GM19468 (cell line): ENCODE results near the gene BANK1.

Experiments used
- ATAC-seq: cut with Tn5 transposase; IDR thresholded peaks from one replicate; pipeline ENCODE4 v1.9.1; 2021; ENCODE audit warnings: mild to moderate bottlenecking, moderate library complexity, moderate number of reproducible peaks; ENCODE audit not compliant: unreplicated experiment; ENCODE audit errors: extremely low read depth

The BANK1 gene

DNA sequence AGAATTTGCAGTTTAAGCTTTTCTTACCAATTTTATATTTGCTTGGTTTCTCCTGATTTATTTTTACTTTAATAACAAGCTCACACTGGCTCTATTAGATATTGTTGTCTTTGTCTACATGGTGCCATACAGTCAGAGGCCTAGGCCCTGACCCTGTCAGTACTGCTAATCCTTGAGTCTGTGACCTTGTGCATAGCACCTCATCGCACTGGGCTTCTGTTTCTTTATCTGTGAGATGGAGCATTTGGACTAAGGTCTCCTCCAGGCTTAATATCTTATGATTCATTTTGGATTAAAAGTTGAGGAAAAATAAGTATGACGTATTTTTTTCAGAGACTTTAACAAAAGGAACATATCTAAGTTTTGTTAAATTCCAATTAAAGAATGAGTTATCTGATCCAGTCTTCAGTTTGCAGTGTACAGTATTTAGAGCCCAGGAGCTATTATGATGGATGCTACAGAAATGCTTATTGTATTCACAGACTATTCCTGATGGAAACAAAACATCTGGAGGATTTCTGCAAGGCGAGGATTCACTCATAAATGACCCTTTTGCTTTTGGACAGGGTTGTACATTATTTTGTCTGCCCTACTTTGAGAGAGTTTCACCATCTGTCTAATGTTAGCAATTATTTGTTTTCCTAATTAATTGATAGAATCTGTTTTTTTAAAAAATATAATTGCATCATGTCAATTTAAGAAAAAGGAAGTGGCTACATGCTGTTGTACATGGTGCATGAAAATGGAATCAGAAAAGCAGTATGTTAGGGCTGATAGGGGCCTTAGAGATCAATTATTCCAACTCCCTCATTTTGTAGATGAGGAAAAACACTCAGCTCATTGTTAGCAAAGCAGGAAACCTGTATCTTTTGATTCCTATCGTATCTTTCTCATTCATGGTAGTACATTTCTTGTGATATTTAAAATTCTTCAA, 203.6 kb downstream of the BANK1 start:
- ATAC-seq, result no peak

DNA sequence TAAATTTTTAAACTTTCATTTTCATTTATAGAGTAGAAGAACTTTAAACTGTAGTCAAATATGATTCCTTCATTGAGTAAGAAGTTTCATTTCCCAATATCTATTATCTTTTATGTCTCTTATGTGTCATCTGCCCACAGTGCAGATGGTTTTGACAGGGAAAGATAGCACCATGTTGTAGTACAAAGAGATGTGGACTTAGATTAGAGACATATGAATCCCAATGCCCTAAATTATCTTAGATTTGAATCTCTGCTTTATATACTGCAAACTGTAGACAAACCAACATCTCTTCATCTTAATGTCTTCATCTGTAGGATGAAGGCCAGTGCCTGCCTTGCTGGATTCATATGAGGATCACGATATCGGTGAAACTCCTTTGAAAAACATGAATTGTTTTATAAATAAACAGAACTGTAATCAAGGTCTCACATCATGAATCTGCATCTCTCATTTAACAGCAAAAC, 217.5 kb downstream of the BANK1 start:
- peak; percentile 86 for ATAC-seq

DNA sequence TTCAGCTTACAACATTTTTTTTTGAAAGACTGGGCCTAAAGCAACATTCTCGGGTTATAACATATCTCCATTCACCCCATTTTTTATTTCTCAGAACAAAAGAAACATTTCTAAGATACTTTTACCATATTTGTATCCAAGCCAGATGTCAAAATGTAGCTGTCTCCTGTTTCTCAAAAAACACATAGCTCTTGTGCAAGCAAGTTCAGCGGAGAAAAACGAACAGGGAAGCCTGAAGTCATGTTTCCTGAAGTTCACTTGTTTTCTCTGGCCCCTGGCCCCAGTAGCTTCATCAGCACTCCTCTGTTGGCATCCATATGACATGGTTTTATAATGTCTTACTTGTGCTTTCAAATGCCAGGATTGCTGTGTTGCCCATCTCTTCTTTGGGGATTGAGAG, 218.2 kb downstream of the BANK1 start:
- ATAC-seq, result no peak

DNA sequence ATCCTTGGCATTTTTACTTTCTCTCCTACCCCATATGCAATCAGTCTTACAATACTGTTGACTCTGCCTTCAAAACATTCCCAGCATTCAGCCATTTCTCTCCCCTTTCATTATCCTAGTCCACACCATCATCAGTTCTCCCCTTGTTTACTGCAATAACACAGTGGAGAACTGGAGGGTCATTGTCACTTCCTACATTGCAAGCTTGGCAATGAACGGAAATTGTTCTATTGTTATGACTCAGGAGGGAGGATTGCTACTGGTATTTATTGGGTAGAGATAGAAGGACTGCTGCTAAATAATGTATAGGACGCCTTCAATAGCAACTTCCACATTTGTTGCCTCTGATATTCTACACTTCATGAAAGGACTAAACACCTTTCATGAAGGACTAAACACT, 231.8 kb downstream of the BANK1 start:
- ATAC-seq, result no peak

DNA sequence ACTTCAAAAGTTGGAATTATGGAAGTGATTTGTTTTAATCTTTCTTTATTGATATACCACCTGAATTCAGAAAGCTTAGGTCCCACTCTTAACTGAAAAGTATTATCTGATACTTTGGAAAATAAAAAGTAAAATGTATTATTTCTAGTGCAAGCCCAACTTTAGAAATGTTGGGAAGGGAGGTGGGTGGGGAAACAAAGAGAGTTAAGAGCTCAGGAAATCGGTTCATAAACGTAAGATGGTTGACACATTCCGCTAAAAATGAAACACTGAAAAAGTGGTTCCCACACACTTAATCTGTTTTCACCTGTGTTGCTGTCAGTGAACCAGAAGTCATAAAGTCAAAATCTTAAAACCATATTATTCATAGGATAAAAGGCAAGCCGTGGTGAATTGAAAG, 237.4 kb downstream of the BANK1 start:
- no peak for ATAC-seq

DNA sequence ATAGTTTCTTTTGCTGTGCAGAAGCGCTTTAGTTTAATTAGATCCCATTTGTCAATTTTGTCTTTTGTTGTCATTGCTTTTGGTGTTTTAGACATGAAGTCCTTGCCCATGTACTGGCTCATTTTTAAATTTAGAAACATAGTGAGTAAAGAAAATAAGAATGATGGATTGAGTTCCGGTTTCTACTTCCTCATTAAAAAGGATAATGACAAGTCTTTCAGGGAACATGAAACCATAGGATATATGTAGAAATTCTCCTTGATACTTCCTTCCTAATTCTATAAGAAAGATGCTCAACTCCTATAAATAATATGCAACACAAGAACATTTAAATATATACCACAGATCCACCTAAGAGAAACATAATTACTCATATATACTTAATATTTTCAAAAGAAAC, 240.9 kb downstream of the BANK1 start:
- ATAC-seq, result no peak

DNA sequence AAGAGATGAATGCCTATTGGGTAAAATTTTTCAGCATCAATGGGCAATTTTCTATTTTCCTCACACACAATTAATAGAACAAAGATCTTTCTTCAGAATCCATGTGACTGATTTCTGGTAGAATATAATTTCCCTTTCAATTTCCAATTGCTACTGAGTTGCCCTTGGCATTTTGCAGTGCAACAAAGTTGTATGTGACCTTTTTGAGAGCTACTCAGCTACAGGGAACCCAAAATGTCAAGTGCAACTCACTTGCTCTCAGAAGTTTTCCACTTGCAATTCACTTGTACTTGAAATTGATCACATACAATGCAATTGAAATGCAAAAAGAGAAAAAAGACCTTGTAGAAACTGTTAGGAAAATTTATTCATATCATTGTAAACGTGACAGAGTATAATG, 245.5 kb downstream of the BANK1 start:
- ATAC-seq, result no peak

DNA sequence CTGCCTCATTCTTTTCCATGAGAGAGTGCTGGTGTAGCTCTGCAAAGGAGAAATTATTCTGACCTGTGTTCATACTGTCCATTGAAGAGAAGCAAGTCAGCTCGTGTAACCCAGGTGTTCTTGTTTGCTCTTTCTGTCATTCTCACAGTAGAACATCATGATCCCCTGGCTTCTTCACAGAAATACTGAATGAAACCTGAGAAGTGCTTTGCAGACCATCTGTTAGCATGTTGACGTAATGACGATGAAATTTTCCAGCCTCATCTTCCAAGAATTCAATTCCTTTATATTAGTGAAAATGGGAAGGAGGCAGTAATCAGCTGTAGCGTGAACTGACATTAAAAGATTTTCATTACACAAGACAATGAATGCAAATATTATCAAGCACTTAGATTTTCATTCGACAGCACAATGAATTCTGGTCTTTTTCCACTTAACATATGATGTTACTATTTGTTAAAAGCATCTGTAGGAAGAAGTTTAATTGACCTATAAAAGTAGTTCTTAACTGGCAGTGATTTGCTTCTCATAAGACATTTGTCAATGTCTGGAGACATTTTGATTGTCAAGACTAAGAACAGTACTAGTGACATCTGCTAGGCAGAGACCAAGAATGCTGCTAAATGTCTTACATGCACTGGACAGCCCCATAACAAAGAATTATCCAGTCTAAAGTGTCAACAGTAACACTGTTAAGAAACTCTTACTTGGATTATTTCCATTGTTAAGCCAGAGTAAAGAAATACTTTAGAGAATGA, 246.3 kb downstream of the BANK1 start:
- no peak for ATAC-seq

DNA sequence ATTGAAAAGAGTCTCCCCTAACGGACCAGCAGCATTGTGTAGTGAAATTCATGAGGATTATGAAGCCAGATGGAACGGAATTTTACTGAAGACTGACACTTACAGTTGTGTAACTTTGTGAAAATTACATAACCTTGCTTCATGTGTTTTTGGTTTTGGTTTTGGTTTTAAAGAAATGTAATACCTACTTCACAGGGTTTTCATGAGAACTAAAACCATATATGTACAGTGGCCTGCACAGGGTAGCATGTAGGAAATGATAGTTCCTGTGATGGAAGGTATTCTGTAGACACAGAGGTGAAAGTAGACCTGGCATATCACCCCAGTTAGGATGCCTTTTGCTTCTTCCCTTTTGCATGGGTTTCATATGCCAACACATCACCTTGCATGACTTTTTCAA, 247.0 kb downstream of the BANK1 start:
- no peak for ATAC-seq

DNA sequence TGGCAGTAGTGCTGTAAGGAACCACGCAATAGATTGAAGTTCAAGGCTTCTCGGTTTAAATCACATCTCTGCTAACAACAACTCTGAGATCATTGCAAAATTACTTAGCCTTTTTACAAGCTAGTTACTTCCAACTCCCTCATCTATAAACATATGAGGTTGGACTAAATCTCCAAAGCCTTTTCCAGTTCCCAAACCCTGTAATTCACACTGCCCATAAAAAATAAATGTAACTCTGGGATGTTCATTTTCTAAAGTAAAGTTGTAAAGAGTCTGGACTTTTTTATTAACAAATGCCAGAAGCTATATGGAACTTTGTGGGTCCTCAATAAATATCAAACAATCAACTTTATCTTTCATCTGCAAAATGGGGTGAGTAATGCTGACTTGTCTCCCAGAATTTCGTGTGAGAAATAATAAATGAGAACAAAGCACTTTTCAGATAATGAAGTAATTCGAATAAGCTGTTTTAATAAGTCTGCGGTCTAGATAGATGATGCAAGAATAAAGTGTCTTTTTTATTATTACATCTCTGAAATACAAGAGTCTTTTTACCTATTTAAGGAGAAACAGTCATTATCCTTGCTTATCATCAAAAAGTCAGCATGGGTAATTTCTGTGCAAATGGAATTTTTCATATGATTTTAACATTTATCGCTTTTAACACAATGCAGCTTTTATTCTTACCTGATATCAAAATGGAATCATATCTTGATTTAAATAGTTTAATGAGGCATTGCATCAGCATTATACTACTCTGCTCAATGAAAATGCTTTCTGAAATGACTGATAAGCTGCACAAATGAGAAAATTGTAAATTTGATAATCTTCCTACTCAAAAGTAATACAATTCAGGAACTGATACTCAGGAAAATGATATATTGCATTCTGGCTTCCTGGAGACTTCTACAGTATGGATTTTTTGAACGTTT, 252.6 kb downstream of the BANK1 start:
- ATAC-seq, result no peak

DNA sequence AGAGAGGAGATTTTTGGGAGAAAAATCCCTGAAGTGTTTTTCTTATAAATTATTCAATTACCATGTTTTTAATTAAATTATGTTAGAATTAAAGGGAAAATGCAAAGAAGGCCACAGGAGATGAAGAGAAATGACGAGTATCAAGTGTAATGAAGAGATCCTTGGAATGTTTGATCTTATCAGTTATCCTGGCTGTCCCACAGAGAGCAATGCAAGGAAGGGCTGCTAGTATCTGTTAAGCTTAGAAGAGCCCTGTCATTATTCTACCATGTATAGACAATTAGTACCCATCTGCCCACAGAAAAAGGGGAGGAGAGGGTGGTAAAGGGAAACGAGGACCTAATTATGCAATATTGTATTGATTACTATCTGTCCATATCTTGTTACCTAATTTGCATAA, 257.1 kb downstream of the BANK1 start:
- no peak for ATAC-seq

DNA sequence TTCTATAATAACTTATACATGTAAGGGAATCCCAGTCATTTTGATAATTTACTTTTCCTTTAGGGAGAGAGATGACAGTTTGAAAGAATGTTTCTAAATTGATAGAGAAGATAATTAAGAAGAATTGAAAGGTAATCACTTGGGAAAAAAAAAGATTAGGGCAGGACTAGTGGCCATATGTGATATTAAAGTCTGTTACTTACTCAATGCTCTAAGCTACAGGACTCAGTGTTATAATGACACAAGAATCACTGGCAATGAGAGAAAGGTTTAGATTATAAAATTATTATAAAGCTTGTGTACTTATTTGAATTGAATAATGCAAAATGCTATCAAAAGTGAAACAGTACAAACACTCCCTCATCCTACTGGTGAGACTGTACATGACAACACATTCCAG, 265.3 kb downstream of the BANK1 start:
- no peak for ATAC-seq

DNA sequence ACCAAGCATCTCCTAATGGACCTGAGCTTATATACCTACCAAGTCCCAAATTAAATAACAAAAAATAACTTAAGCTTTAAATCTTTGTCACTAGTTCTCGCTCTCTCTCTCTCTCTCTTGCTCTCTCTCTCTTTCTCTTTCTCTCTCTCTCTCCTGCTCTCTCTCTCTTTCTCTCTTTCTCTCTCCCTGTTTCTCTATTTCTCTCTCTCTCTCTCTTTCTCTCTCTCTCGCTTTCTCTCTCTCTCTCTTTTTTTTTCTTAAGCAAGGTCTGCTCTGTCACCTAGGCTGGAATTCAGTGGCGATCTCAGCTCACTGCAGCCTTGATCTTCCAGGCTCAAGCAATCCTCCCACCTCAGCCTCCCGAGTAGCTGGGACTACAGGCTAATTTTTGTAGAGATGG, 266.6 kb downstream of the BANK1 start:
- ATAC-seq, result no peak

DNA sequence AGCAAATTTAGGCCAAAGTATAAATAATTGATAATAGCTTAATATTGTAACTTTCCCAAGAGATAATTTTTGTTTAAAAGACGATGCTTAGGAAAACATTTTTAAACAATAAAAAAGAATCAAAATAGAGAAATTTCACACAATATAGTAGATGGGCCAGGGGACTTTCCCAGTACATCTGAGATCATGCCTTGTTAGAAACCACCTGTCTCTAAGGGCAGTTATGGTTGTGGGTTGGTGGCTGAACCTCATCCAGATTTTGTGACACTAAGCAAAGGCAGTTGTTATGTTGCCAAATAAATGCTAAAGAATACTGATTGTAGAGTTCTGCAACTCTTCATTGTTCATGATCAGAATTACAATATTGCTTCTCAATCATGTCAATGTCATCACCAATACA, 270.6 kb downstream of the BANK1 start:
- ATAC-seq, result peak; percentile 52

DNA sequence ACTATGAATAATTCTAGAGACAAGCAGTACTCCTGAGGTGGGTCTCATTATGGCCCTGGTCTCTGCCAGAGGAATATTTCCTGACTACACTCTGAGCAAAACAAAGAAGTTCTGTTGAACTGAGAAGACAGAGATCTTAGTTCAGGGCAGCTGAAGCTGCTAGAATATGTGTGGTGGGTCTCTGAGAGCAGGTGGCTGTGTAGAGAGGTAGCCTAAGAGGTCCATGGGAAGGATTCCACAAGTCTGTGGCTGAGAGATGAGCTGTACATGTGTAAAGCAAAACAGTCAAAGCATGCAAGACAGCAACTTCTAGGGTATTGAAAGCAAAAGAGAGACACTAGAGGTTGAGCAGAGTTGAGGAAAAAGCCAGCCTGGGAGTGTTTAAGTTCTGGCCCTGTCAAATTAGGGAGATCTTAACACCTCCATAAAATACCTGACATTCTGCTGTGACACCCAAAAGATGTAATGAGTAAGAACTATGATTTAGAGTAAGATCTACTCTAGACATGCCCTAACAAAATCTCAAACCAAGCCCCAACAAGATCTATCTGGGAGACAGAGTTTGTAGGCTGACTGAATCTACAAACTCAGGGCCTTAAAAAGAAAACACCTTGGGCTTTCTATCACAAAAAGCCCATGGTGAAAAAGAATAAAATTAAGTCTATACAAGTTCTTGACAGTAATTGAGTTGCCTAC, 274.4 kb downstream of the BANK1 start:
- no peak for ATAC-seq

DNA sequence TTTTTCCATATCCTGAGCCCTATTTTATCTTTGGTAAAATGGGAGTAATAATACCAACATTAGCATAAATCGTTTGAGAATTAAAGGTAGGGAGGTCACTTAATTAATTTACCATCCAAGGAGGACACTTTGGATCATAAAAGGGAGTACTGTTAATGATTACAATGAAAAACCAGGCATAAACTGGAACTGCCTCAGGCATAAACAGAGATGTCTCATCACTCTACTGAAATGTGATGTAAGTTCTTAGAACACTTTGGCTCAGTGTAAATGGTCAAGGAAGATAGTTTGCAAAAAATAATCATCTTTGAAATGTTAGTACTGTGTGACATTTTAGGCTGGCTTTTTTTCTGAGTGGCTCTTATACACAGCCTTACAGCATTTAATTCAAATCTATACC, 286.1 kb downstream of the BANK1 start:
- no peak for ATAC-seq

DNA sequence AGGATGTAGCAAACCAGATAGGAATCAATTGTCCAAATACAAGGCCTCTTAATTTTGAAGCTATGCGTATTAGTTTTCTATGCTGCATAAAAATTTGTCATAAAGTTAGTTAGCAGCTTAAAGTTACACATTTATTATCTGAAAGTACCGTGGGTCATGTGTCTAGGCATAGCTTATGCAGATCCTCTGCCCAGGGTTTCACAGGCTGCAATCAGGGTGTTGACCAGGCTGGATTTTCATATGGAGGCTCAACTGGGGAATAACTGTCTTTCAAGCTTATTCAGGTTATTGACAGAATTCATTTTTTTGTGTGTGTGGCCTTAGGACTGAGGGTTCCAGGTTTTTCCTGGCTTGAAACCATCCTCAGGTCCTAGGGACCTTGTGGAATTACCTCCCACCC, 289.7 kb downstream of the BANK1 start:
- no peak for ATAC-seq

DNA sequence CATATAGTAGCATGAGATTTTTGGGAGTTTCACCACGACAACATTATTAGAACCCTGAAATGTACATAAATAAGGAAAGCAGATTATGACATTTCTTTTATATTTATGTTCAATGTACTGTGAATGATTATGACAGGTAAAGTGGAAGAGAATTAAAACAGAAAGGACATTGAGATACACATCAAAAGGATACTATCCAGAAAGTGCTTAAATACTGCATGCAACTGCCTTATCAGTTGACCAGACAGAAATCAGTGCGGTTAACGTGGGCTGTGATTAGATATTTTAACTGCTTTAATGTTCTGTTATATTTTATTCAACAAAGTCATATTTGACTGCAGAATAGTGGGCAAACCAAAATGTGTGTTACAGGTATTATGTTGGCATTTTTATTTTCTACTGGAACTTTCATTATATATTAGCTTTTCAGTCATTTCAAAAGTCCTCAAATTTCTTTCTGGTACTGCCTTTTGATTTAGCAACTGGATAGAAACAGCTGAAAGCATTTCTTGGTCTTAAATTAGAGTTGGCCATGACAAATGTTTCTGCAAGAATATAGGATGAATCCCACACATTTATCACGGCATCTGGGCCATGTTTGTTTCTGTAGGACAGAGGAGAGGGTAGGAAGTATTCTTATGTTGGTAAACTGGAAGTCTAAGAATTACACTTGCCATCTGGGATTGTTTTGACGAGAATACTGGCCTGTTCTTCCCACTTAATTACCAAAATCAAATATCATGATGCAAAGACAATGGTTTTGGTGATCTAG, 299.5 kb downstream of the BANK1 start:
- ATAC-seq, result no peak

DNA sequence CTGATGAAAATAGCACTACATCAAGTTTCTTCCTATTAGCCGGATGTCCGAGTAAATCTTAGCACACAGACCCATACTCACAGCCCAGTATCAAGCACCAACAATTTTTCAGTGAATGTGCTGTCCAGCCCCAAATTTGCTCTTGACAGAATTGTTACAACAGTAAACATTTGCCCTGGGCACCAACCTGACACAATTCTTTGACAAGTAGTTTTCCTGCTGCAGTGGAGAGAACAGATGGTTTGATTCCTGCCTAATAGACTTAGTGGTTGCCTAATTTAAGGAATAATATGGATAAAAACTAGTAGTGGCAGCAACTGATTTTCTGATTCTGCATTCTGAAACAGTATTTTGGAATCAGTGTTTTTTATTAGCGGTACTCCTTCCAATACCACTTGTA, 301.1 kb downstream of the BANK1 start:
- no peak for ATAC-seq
